CD4-positive, alpha-beta T cell treated with Interferon gamma for 1 hour (primary cell): ENCODE results near the gene TNFRSF6B.

Source experiments
- DNase-seq: peaks from one replicate; pipeline ENCODE4 v3.0.0-alpha.2; 2020

TNFRSF6B gene

GRCh38 chr20:63698739-63699465 lies 2.5 kb downstream of the TNFRSF6B start:
- DNase-seq = no peak

GRCh38 chr20:63699466-63700198 lies 3.2 kb downstream of the TNFRSF6B start:
- no peak for DNase-seq

DNA sequence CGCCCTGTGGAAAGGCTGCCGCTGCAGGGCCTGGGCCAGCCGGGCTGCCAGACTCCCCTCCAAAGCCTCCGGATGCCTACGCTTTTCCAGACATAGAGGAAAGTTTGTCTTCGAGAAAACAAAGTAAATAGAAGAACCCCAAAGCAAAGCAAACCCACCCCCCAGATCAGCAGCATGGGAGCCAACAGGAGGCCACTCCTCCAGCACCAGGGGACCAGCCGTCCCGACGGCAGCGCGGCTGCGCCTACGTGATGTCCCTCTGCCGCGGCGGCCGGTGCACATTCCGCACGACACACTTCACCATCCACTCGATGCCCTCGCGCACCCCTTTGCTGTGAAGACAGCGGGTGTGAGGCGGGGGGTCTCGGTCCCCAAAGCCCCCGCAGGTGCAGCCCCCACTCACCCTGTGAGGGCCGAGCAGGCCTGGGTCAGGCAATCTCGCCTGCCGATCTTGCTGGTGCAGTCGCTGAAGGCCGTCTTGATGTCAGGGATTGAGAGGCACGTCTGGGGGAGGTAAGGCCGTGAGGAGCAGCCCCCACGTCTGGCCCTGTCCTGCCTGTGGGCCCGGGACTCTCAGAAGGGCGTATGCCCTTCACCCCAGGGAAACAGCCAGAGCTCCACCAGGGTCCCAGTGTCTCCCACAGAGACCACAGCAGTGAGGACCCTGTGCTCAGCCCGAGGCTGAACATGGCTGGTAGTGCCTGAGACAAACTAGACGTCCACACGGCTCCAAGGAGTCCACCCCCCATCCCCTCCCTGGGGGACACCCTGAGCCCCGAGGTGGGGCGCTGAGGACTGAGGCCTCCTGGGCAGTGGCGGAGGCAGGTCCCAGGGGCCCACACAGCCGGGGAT lies 4.0 kb downstream of the TNFRSF6B start:
- DNase-seq = no peak

DNA sequence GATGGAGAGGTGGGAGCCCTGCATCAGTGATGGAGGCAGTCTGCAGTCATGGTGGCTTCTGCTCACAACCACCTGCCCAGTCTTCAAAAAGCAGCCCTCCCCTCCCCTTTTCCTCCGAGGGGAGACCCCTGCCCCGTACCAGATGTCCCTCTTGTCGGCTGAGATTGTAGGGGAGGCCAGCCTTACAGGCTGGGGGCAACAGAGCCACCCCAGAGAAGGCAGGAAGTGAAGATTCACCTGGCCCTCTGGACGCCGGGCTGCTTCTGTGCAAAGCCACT lies 4.5 kb downstream of the TNFRSF6B start:
- DNase-seq = no peak

GRCh38 chr20:63701329-63702035 lies 5.0 kb downstream of the TNFRSF6B start:
- DNase-seq = no peak

DNA sequence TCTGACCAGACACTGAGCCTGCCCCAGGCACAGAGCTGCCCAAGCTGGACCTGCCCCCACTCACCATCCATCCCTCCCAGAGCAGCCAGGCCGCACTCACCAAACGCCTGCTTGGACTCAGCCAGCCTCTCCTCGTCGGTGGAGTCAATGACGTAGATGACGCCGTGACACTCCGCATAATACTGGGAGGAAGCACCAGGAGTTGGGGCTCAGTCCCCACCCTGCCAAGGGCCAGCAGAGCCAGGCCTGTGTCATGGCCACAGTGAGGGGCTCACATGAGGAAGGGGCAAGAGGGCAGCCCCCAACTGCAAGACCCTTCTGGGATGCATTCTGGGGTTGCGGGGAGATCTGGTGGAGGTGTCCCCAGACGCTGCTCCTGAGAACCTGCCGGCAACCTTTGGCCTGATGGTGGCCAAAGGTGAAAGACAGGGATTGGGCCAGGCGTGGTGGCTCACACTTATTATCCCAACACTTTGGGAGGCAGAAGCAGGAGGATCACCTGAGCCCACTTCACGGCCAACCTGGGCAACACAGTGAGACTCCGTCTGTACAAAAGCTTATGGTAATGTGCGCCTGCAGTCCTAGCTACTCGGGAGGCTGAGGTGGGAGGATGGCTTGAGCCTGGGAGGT lies 5.7 kb downstream of the TNFRSF6B start:
- DNase-seq = no peak

- no peak for DNase-seq
Measured at GRCh38 chr20:63702751-63703470, 6.5 kb downstream of the TNFRSF6B start.

DNA sequence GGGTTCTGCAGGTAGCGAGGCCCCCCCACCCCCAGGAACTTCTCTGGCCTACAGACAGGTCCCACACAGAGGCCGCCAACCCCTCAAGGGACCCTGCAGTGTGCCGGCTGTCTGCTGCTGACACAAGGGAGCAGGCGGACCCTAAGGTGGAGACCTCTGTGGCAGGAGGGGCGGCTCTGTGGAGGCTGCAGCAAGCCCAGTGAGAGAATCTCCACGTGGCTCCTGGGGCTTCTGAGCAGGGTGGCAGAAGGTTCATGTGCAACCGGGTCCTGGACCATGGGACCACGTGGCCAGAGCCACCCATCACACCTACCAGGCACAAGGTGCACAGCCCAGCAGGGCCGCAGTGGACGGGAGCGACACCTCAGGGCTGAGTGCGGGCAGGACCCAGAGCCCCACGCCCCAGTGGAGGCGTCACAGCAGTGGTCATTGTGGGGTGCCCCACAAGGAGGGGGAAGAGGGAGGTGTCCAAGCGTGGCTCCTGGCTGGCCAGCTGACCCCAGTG lies 7.1 kb downstream of the TNFRSF6B start:
- DNase-seq = no peak

DNA sequence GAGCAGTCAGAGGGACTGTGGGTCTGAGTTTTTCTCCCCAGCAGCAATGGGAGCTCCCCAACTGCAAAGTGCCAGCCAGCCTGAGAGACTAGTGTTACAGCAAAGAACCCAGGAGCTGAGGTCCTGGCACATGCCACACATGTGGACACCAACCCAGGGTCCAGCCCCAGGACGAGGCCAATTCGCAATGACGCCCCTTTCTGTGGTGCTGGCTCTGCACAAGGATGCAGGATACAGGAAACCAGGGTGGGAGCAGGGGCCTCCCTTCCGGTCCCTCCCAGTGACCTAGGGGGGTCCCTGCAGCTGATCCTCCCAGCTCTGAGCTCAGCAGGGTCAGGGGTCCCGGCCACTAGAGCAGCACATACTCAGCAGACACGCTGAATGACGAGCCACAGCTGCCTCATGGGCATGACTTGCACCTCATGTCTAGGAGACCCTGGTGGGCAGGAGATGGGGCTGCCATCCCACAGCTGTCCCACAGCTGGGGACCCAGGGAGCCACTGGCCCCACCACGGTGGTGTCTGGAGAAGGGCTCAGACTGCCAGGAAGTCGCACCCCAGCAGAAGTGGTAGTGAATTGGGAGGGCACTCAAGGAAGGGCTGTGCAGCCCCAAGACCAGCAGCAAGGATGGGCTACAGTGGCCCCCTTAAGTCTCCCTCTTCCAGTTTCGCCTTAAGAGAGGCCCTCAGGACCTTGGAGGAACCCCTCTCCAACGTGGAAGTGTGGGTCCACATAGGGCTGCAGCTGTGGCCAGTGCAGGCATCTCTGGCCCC lies 7.7 kb downstream of the TNFRSF6B start:
- no peak for DNase-seq

GRCh38 chr20:63704749-63705117 lies 8.3 kb downstream of the TNFRSF6B start:
- DNase-seq = no peak

DNA sequence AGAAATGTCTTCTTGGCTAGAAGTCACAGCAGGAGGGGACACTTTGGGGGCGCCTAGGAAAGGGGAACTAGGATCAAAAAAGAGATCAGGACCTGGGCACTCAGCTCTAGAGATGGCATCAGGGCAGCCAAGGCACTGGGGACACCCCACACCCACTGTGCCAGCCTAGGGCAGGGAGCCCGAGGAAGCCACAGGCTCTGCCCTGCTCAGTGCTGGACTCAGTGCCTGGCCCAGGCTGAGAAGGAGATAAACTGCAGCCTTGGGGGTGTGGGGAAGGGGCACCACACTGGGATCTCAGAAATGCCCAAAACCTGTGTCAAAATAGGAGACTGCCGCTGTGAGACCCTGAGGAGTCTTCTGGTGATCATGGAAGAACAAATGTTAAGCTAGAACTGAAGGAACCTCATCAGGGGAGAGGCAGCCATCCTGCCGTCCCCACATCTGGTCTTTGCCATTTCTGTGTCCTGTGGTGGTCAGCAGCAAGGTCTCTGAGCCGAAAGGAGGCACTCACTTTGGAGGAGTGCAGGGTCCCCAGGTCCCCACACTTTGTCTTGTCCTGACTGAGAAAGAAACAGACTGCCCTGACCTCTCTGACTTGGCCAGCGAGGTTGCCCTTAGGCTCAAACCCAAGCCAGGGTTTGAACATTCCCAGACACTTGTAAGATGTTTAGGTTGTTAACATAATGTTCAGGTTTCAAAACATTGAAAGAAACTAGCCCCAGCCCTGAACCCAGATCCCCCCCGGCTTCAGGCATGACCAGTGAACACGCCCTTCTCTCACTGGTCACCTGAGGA lies 9.0 kb downstream of the TNFRSF6B start:
- no peak for DNase-seq

DNA sequence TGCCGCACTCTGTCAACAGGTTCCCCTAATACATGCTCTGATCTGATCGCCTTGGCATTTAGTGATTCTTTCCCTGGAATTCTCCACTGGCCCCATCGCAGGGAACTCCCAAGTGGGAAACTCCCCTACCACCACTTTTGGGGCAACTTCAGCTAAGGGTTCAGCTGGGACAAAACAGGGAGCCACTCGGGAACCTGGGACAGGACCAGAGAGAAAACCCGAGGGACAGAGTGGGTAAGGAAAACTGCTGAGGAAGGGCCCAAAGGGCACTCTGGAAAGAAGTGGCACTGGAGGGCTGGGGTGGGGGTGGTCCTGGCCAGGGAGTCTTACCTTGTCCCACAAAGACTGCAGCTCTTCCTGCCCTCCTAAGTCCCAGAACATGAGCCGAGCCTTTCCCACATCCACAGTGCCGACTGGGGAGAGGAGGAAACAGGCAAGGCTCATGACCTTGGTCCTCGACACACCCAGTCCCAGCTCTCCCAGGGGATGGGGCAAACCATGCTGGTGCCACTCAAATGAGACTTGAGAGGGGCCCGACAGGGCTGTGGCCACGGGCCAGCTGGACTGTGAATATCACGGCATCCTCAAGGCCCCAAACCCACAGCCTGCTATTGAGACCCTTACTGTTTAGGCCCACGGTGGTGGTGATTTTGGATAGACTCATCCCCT lies 9.7 kb downstream of the TNFRSF6B start:
- DNase-seq = no peak

- DNase-seq = peak; percentile 42
Measured at GRCh38 chr20:63706852-63707557, 10.6 kb downstream of the TNFRSF6B start.

DNA sequence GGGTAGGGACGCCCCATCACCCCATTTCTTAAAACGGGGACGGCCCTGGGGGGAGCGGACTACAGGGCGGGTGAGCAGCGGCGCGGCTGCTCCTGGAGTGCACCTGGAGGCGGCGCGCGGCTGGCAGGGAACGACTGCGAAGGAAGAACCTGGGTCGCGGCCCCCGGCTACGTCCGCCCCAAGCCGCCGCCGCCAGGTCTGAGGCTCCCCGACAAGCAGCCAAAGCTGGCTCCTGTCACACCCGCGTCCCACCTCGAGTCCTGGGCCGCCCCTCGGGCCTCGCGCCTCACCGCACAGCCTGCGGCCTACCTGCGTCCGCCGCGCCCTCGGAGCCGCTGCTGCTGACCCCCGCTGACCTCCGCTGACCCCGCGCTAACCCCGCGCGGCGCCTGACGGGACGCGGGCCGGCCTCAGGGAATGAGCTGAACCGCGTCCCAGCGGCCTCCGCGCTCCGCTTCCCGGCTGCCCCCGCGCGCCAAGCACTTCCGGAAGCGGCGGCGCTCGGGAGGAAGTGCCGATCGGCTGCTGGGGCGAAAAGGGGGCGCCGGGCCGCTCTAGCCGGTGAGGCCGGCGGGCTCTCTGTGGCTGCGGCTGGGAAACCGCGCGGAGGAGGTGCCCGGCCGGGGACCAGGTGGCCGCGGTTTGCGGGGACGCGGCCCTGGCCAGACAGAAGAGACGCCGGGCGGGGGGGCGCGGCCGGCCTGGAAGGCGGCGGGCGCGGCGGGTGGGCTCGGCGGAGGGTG lies 11.3 kb downstream of the TNFRSF6B start, which contains the start of the genes ARFRP1 and ZGPAT:
TSS of gene ARFRP1 (minus strand) at position 419 of the 743 bp plus-strand sequence. CDS start 885 bp downstream, outside the sequence.
TSS of gene ZGPAT (plus strand) at position 482 of the 743 bp plus-strand sequence. CDS start 542 bp downstream, outside the sequence.
- peak; percentile 85 for DNase-seq

GRCh38 chr20:63708301-63709148 lies 12.1 kb downstream of the TNFRSF6B start:
- no peak for DNase-seq

DNA sequence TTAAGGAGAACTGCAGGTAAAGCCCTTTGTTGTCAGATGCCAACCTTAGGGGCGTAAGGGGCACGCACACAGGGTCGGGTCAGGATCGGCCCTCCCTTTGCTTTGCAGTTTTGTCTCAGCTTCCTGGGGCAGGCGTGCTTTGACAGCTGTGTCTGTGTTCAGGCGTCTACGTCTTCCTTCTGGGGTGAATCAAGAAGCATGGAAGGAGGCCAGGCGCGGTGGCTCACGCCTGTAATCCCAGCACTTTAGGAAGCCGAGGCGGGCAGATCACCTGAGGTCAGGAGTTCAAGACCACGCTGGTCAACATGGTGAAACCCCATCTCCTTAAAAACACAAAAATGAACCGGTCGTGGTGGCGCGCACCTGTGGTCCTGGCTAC lies 12.7 kb downstream of the TNFRSF6B start:
- no peak for DNase-seq
